Stimulated activated CD8-positive, alpha-beta memory T cell treated with anti-CD3 and anti-CD28 coated beads, Interleukin-12 subunit alpha, Interleukin-12 subunit beta, amount 100 ng/mL, for 1 hour (primary cell): ENCODE measurements around the gene SPACDR.

ENCODE experiments used
- DNase-seq: peaks from one replicate; pipeline ENCODE4 v3.0.0-alpha.2; 2020; ENCODE audit warnings: low read depth

SPACDR gene

GRCh38 chr7:100434297-100435144 lies 29.5 kb downstream of the SPACDR start:
- no peak for DNase-seq

- no peak for DNase-seq
Observed at GRCh38 chr7:100433592-100434296, 30.3 kb downstream of the SPACDR start.

GRCh38 chr7:100433276-100433591 lies 30.8 kb downstream of the SPACDR start:
- DNase-seq, result no peak

- no peak for DNase-seq
Observed at GRCh38 chr7:100432621-100433275, 31.3 kb downstream of the SPACDR start.

GRCh38 chr7:100432053-100432452 lies 32.0 kb downstream of the SPACDR start:
- no peak for DNase-seq

- DNase-seq, result no peak
Observed at GRCh38 chr7:100431286-100431735, 32.7 kb downstream of the SPACDR start.

- no peak for DNase-seq
Observed at GRCh38 chr7:100430493-100431285, 33.4 kb downstream of the SPACDR start.

GRCh38 chr7:100429637-100430492 lies 34.2 kb downstream of the SPACDR start, which contains the start of gene MEPCE:
Gene MEPCE (plus strand): TSS chr7:100429831. CDS start chr7:100430019, 188 bp downstream.
- DNase-seq, result peak; percentile 97

GRCh38 chr7:100428967-100429636 lies 35.0 kb downstream of the SPACDR start:
- DNase-seq, result peak; percentile 100

- DNase-seq, result peak; percentile 95
Observed at GRCh38 chr7:100428199-100428966, 35.7 kb downstream of the SPACDR start, which contains the start of gene ZCWPW1. Gene ZCWPW1 (minus strand): TSS chr7:100428703. CDS start chr7:100420649, 8,054 bp downstream.

GRCh38 chr7:100427762-100428198 lies 36.3 kb downstream of the SPACDR start:
- DNase-seq, result no peak

- DNase-seq, result no peak
Observed at GRCh38 chr7:100426516-100426915, 37.5 kb downstream of the SPACDR start.

- DNase-seq, result no peak
Observed at GRCh38 chr7:100425347-100425746, 38.7 kb downstream of the SPACDR start.

- no peak for DNase-seq
Observed at GRCh38 chr7:100423315-100423714, 40.7 kb downstream of the SPACDR start.

- no peak for DNase-seq
Observed at GRCh38 chr7:100419660-100420226, 44.3 kb downstream of the SPACDR start.

GRCh38 chr7:100418930-100419659 lies 45.0 kb downstream of the SPACDR start:
- no peak for DNase-seq

GRCh38 chr7:100415448-100415847 lies 48.6 kb downstream of the SPACDR start:
- no peak for DNase-seq

GRCh38 chr7:100413889-100414288 lies 50.2 kb downstream of the SPACDR start:
- no peak for DNase-seq
